Measurements from ENCODE around the gene CAMK1G. TPM values are rescaled to one million over a fixed set of nuclear protein-coding genes. Genes with fewer than 3 reads are reported as not detected.

CAMK1G gene
- total and polyA plus RNA-seq, 2 donors (not counting 3 experiments of a cell fraction or from before 2014, with no cell fraction given) = not detected

DNA sequence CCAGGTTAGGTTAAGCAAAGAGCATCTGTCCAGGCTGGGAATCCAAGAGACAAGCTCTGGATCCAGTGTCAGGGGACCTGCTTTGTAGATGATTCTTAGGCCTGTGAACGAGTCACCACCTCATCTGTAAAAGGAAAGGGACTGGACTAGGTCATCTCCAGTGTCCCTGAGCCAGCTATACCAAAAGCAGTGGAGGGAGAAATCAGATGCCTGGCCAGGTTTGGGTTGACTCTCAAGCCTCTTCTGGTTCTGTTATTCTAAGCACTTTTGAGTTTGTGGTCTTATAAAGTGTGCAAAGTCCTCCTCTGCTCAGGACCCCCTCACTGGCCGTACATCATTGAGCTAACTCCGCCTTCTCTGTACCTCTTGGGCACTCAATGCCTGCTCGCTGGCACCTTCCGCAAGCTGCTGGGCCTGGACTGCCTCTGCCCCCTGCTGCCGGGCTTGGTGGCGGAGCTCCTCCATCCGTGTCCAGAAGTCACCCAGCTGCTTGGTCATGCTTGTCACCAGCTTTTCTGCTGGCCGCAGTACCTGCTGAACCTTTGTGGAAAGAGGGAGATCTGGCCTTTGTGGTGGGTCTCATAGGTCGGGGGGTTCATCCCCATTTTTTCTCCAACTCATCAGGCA lies 33.6 kb downstream of the CAMK1G start:
- Histone ChIP-seq H3K4me3 (replicated peaks in 1 of 3; ENCODE audit: insufficient read depth in 1 of 3, low read depth in 1 of 3, low read length in 3 of 3) (no peak overlapping the region), H3K4me1 (ENCODE audit: control insufficient read depth, extremely low read depth, insufficient read depth, low read length) (no peaks in the 10 kb centered on the region), H3K79me2 (ENCODE audit: control insufficient read depth, insufficient read depth, low read length) (no peaks in the 10 kb centered on the region), H3K9me3 (replicated peaks; ENCODE audit: control insufficient read depth, insufficient read depth, low read length) (no peaks in the 10 kb centered on the region), H3K27ac (ENCODE audit: insufficient read depth, low read depth, low read length) (no peak overlapping the region), H3K9me1 (replicated peaks; ENCODE audit: control insufficient read depth, extremely low read depth, insufficient read depth, low read length) (no peaks in the 10 kb centered on the region), H3K36me3 (ENCODE audit: control insufficient read depth in 2 of 2, extremely low read depth in 1 of 2, insufficient read depth in 2 of 2, low read length in 2 of 2) (no peaks in the 10 kb centered on the region), H3K9ac (replicated peaks; ENCODE audit: extremely low read depth, insufficient read depth, low read length) (no peak overlapping the region), H4K20me1 (replicated peaks; ENCODE audit: control insufficient read depth, extremely low read depth, insufficient read depth, low read length) (no peaks in the 10 kb centered on the region), H2AFZ (ENCODE audit: low read depth, low read length) (no peak overlapping the region), H3K27me3 (ENCODE audit: control insufficient read depth in 2 of 2, insufficient read depth in 2 of 2, low read length in 2 of 2) (no peaks in the 10 kb centered on the region), H3K4me2 (ENCODE audit: insufficient read depth, low read length) (no peak overlapping the region)
- TF ChIP-seq EZH2 (IDR thresholded peaks at IDR 0.05; ENCODE audit: borderline replicate concordance, low read depth, low read length, severe bottlenecking) (no peak), FOS (IDR thresholded peaks at IDR 0.05; ENCODE audit: borderline replicate concordance, insufficient read depth, low read length) (no peak), POLR2A (IDR thresholded peaks at IDR 0.05; ENCODE audit: low read depth, low read length) (no peak), JUN (IDR thresholded peaks at IDR 0.05; ENCODE audit: borderline replicate concordance, insufficient read depth, insufficient read length, low read depth) (no peak)
- TF ChIP-seq, protein P1, sequence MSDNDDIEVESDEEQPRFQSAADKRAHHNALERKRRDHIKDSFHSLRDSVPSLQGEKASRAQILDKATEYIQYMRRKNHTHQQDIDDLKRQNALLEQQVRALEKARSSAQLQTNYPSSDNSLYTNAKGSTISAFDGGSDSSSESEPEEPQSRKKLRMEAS (IDR thresholded peaks at IDR 0.05; ENCODE audit: insufficient read depth, insufficient read length) = no peak
- TF ChIP-seq, protein P2, sequence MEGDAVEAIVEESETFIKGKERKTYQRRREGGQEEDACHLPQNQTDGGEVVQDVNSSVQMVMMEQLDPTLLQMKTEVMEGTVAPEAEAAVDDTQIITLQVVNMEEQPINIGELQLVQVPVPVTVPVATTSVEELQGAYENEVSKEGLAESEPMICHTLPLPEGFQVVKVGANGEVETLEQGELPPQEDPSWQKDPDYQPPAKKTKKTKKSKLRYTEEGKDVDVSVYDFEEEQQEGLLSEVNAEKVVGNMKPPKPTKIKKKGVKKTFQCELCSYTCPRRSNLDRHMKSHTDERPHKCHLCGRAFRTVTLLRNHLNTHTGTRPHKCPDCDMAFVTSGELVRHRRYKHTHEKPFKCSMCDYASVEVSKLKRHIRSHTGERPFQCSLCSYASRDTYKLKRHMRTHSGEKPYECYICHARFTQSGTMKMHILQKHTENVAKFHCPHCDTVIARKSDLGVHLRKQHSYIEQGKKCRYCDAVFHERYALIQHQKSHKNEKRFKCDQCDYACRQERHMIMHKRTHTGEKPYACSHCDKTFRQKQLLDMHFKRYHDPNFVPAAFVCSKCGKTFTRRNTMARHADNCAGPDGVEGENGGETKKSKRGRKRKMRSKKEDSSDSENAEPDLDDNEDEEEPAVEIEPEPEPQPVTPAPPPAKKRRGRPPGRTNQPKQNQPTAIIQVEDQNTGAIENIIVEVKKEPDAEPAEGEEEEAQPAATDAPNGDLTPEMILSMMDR (IDR thresholded peaks at IDR 0.05; ENCODE audit: extremely low read depth in 1 of 2, insufficient read depth in 1 of 2, low read depth in 1 of 2, low read length in 2 of 2) = no peak
- CTCF ChIA-PET = interaction anchor here (1.0 to 1.1 kb wide), 2 partner anchors 10 to 48 kb away, joined by 5 to 6 read pairs; no protein-coding TSS in a partner anchor
- DNase-seq (ENCODE audit: low read depth, low spot score) = no peak
- no peak for FAIRE-seq
- intact Hi-C loops (cut with micrococcal nuclease) (no loop called here), dilution Hi-C loops (cut with MboI; ENCODE audit: extremely low pct_ligation_motif_present, low sequenced_read_pairs) (no loop called here)
- BruUV-seq (replicated peaks) = no TSS peak
- POLR2A ChIA-PET = no interaction called here

All from endothelial cell of umbilical vein (primary cell).